MM.1S (cell line): ENCODE data around the gene CDK2.

ENCODE experiments used
- DNase-seq: peaks from one replicate; pipeline ENCODE4 v3.0.0-alpha.2; 2015
- H2AFZ ChIP-seq: fragments of 300-600 bp; sonication (generic); 2 replicates; pipeline ENCODE4 v1.6.0; 2016; ENCODE audit warnings: antibody characterized with exemption, low read length
- H3F3A ChIP-seq: fragments of 300-600 bp; sonication (generic); 2 replicates; pipeline ENCODE4 v1.6.1; 2016; ENCODE audit warnings: mild to moderate bottlenecking, antibody characterized with exemption, low read length, moderate library complexity, mixed read lengths; ENCODE audit not compliant: insufficient read depth
- H3K27ac ChIP-seq: fragments of 300-600 bp; sonication (generic); 2 replicates; pipeline ENCODE4 v1.5.1; 2016; ENCODE audit warnings: mild to moderate bottlenecking, low read length
- H3K27me3 ChIP-seq: fragments of 300-600 bp; sonication (generic); replicated peaks from 2 replicates; pipeline ENCODE4 v1.6.0; 2016; ENCODE audit warnings: low read length; ENCODE audit not compliant: insufficient read depth
- H3K36me3 ChIP-seq: fragments of 300-600 bp; sonication (generic); replicated peaks from 2 replicates; pipeline ENCODE4 v1.6.1; 2016; ENCODE audit warnings: mild to moderate bottlenecking, low read length, mixed read lengths; ENCODE audit not compliant: insufficient read depth
- H3K4me1 ChIP-seq: fragments of 300-600 bp; sonication (generic); 2 replicates; pipeline ENCODE4 v1.6.1; 2016; ENCODE audit warnings: low read length, mixed read lengths
- H3K4me2 ChIP-seq: fragments of 300-600 bp; sonication (generic); 2 replicates; pipeline ENCODE4 v1.6.0; 2016; ENCODE audit warnings: low read depth, low read length
- H3K4me3 ChIP-seq: fragments of 300-600 bp; sonication (generic); 2 replicates; pipeline ENCODE4 v1.5.1; 2016; ENCODE audit warnings: low read length, mixed read lengths
- H3K79me2 ChIP-seq: fragments of 300-600 bp; sonication (generic); 2 replicates; pipeline ENCODE4 v1.6.1; 2016; ENCODE audit warnings: mixed run types, low read length, mixed read lengths
- H3K9ac ChIP-seq: fragments of 300-600 bp; sonication (generic); 2 replicates; pipeline ENCODE4 v1.6.1; 2016; ENCODE audit warnings: low read length, mixed read lengths
- H3K9me2 ChIP-seq: fragments of 300-600 bp; sonication (generic); replicated peaks from 2 replicates; pipeline ENCODE4 v1.6.1; 2016; ENCODE audit warnings: mild to moderate bottlenecking, low read length, mixed read lengths; ENCODE audit not compliant: insufficient read depth
- H3K9me3 ChIP-seq: fragments of 300-600 bp; sonication (generic); replicated peaks from 2 replicates; pipeline ENCODE4 v1.6.1; 2016; ENCODE audit warnings: mild to moderate bottlenecking, low read length, mixed read lengths; ENCODE audit not compliant: insufficient read depth
- H4K20me1 ChIP-seq: fragments of 300-600 bp; sonication (generic); 2 replicates; pipeline ENCODE4 v1.6.1; 2016; ENCODE audit warnings: mild to moderate bottlenecking, low read length, moderate library complexity, mixed read lengths; ENCODE audit not compliant: insufficient read depth
- EZH2 ChIP-seq: fragments of 300-600 bp; sonication (generic); optimal IDR thresholded peaks from 2 replicates; pipeline ENCODE3; 2017; ENCODE audit warnings: low read depth, mild to moderate bottlenecking, antibody characterized with exemption, low read length, mixed read lengths
- EZH2phosphoT487 ChIP-seq: fragments of 300-600 bp; sonication (generic); IDR thresholded peaks from 2 replicates; pipeline ENCODE4 v1.6.1; 2018; ENCODE audit warnings: antibody characterized with exemption, low read length
- TF ChIP-seq, protein P1 (sequence below): fragments of 300-600 bp; sonication (generic); IDR thresholded peaks from 2 replicates; pipeline ENCODE4 v1.5.1; 2016; ENCODE audit warnings: antibody characterized with exemption, low read length, mixed read lengths

CDK2 gene

GRCh38 chr12:55973599-55974307 lies 7.1 kb downstream of the CDK2 start, which contains the start of gene RAB5B:
RAB5B (plus strand) TSS chr12:55974078; CDS start chr12:55986961, 12,883 bp downstream.
- TF ChIP-seq EZH2 = no peak
- no peak for TF ChIP-seq EZH2phosphoT487
- TF ChIP-seq, protein P1, sequence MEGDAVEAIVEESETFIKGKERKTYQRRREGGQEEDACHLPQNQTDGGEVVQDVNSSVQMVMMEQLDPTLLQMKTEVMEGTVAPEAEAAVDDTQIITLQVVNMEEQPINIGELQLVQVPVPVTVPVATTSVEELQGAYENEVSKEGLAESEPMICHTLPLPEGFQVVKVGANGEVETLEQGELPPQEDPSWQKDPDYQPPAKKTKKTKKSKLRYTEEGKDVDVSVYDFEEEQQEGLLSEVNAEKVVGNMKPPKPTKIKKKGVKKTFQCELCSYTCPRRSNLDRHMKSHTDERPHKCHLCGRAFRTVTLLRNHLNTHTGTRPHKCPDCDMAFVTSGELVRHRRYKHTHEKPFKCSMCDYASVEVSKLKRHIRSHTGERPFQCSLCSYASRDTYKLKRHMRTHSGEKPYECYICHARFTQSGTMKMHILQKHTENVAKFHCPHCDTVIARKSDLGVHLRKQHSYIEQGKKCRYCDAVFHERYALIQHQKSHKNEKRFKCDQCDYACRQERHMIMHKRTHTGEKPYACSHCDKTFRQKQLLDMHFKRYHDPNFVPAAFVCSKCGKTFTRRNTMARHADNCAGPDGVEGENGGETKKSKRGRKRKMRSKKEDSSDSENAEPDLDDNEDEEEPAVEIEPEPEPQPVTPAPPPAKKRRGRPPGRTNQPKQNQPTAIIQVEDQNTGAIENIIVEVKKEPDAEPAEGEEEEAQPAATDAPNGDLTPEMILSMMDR = no peak
- peaks cover 12% of the 10 kb centered on the region for H3F3A ChIP-seq
- H3K4me2 ChIP-seq = peak within 1 kb of the TSS; percentile 71
- H3K9me3 ChIP-seq = no peaks in the 10 kb centered on the region
- H3K27ac ChIP-seq = peak within 1 kb of the TSS; percentile 35; the same call in 1 of the 2 replicates
- peak; percentile 100 for DNase-seq
- H3K4me3 ChIP-seq = peak within 1 kb of the TSS; percentile 84
- no peaks in the 10 kb centered on the region for H3K36me3 ChIP-seq
- H3K79me2 ChIP-seq = peaks cover 40% of the 10 kb centered on the region
- no peaks in the 10 kb centered on the region for H4K20me1 ChIP-seq
- peaks cover 19% of the 10 kb centered on the region for H3K4me1 ChIP-seq
- H3K9ac ChIP-seq = peak within 1 kb of the TSS; percentile 78
- H3K9me2 ChIP-seq = no peaks in the 10 kb centered on the region
- H2AFZ ChIP-seq = peak within 1 kb of the TSS; percentile 84
- no peaks in the 10 kb centered on the region for H3K27me3 ChIP-seq

- H3K9ac ChIP-seq = peak overlapping the region; percentile 78
- peak; percentile 48 for DNase-seq
- H2AFZ ChIP-seq = peak overlapping the region; percentile 84
- H3K27ac ChIP-seq = peak overlapping the region; percentile 35; the same call in 1 of the 2 replicates
- peak overlapping the region; percentile 84 for H3K4me3 ChIP-seq
- H3K4me1 ChIP-seq = peaks cover 19% of the 10 kb centered on the region
- no peaks in the 10 kb centered on the region for H3K27me3 ChIP-seq
- H3K79me2 ChIP-seq = peaks cover 40% of the 10 kb centered on the region
- no peaks in the 10 kb centered on the region for H3K9me2 ChIP-seq
- no peaks in the 10 kb centered on the region for H4K20me1 ChIP-seq
- H3K36me3 ChIP-seq = no peaks in the 10 kb centered on the region
- H3F3A ChIP-seq = peaks cover 12% of the 10 kb centered on the region
- H3K9me3 ChIP-seq = no peaks in the 10 kb centered on the region
- H3K4me2 ChIP-seq = peak overlapping the region; percentile 71
- TF ChIP-seq EZH2 (no peak), EZH2phosphoT487 (no peak)
- TF ChIP-seq, protein P1 = no peak
Measured at GRCh38 chr12:55974308-55974730, 7.7 kb downstream of the CDK2 start.

GRCh38 chr12:55978393-55978792 lies 11.8 kb downstream of the CDK2 start:
- no peaks in the 10 kb centered on the region for H3F3A ChIP-seq
- H3K4me1 ChIP-seq = peaks cover 7% of the 10 kb centered on the region
- DNase-seq = no peak
- no peaks in the 10 kb centered on the region for H3K9me2 ChIP-seq
- H3K4me3 ChIP-seq = no peak overlapping the region
- TF ChIP-seq EZH2phosphoT487 (no peak), EZH2 (no peak)
- TF ChIP-seq, protein P1 = no peak
- H4K20me1 ChIP-seq = no peaks in the 10 kb centered on the region
- H3K9ac ChIP-seq = no peak overlapping the region
- H3K27ac ChIP-seq = no peak overlapping the region
- peaks cover 40% of the 10 kb centered on the region for H3K79me2 ChIP-seq
- H2AFZ ChIP-seq = no peak overlapping the region
- no peak overlapping the region for H3K4me2 ChIP-seq
- no peaks in the 10 kb centered on the region for H3K9me3 ChIP-seq
- no peaks in the 10 kb centered on the region for H3K27me3 ChIP-seq
- H3K36me3 ChIP-seq = no peaks in the 10 kb centered on the region
